ENCODE results near the gene GGACT.

The GGACT gene

GRCh38 chr13:100536643-100537180, 51.9 kb downstream of the GGACT start:
- Mint-ChIP-seq H3K9me3 (no peaks in the 10 kb centered on the region), H3K27ac (no peak overlapping the region), H3K36me3 (ENCODE audit: low read depth) (peaks cover 2% of the 10 kb centered on the region), H3K4me1 (ENCODE audit: low read depth) (peaks cover 22% of the 10 kb centered on the region), H3K4me3 (no peak overlapping the region), H3K27me3 (ENCODE audit: low read depth) (peaks cover 10% of the 10 kb centered on the region)
- DNase-seq (ENCODE audit: low spot score), result no peak

- no peak for DNase-seq (ENCODE audit: low spot score)
- H3K4me1 Mint-ChIP-seq (ENCODE audit: low read depth), result peaks cover 22% of the 10 kb centered on the region
- H3K36me3 Mint-ChIP-seq (ENCODE audit: low read depth), result peaks cover 2% of the 10 kb centered on the region
- peaks cover 10% of the 10 kb centered on the region for H3K27me3 Mint-ChIP-seq (ENCODE audit: low read depth)
- H3K27ac Mint-ChIP-seq, result no peak overlapping the region
- H3K4me3 Mint-ChIP-seq, result no peak overlapping the region
- H3K9me3 Mint-ChIP-seq, result no peaks in the 10 kb centered on the region
Observed at GRCh38 chr13:100535426-100536135, 53.0 kb downstream of the GGACT start.

GRCh38 chr13:100534911-100535310, 53.7 kb downstream of the GGACT start:
- no peak for DNase-seq (ENCODE audit: low spot score)
- Mint-ChIP-seq H3K4me3 (no peak overlapping the region), H3K27ac (no peak overlapping the region), H3K36me3 (ENCODE audit: low read depth) (no peaks in the 10 kb centered on the region), H3K9me3 (no peaks in the 10 kb centered on the region), H3K27me3 (ENCODE audit: low read depth) (peaks cover 6% of the 10 kb centered on the region), H3K4me1 (ENCODE audit: low read depth) (peaks cover 17% of the 10 kb centered on the region)

- no peaks in the 10 kb centered on the region for H3K9me3 Mint-ChIP-seq
- peaks cover 16% of the 10 kb centered on the region for H3K4me1 Mint-ChIP-seq (ENCODE audit: low read depth)
- H3K36me3 Mint-ChIP-seq (ENCODE audit: low read depth), result no peaks in the 10 kb centered on the region
- no peak for DNase-seq (ENCODE audit: low spot score)
- H3K27me3 Mint-ChIP-seq (ENCODE audit: low read depth), result peaks cover 4% of the 10 kb centered on the region
- no peak overlapping the region for H3K27ac Mint-ChIP-seq
- H3K4me3 Mint-ChIP-seq, result no peak overlapping the region
Observed at GRCh38 chr13:100534147-100534843, 54.3 kb downstream of the GGACT start.

GRCh38 chr13:100533588-100534041, 55.0 kb downstream of the GGACT start:
- DNase-seq (ENCODE audit: low spot score), result no peak
- Mint-ChIP-seq H3K4me1 (ENCODE audit: low read depth) (peaks cover 10% of the 10 kb centered on the region), H3K4me3 (no peak overlapping the region), H3K27ac (no peak overlapping the region), H3K9me3 (no peaks in the 10 kb centered on the region), H3K27me3 (ENCODE audit: low read depth) (peaks cover 4% of the 10 kb centered on the region), H3K36me3 (ENCODE audit: low read depth) (no peaks in the 10 kb centered on the region)

- H3K9me3 Mint-ChIP-seq, result no peaks in the 10 kb centered on the region
- no peaks in the 10 kb centered on the region for H3K36me3 Mint-ChIP-seq (ENCODE audit: low read depth)
- no peak overlapping the region for H3K27ac Mint-ChIP-seq
- peaks cover 4% of the 10 kb centered on the region for H3K27me3 Mint-ChIP-seq (ENCODE audit: low read depth)
- H3K4me1 Mint-ChIP-seq (ENCODE audit: low read depth), result peaks cover 6% of the 10 kb centered on the region
- no peak overlapping the region for H3K4me3 Mint-ChIP-seq
- no peak for DNase-seq (ENCODE audit: low spot score)
Observed at GRCh38 chr13:100532836-100533435, 55.7 kb downstream of the GGACT start.

GRCh38 chr13:100532090-100532766, 56.4 kb downstream of the GGACT start:
- Mint-ChIP-seq H3K36me3 (ENCODE audit: low read depth) (no peaks in the 10 kb centered on the region), H3K27ac (no peak overlapping the region), H3K27me3 (ENCODE audit: low read depth) (peaks cover 4% of the 10 kb centered on the region), H3K9me3 (no peaks in the 10 kb centered on the region), H3K4me1 (ENCODE audit: low read depth) (peaks cover 1% of the 10 kb centered on the region), H3K4me3 (no peak overlapping the region)
- DNase-seq (ENCODE audit: low spot score), result no peak

GRCh38 chr13:100530671-100531213, 57.8 kb downstream of the GGACT start:
- H3K27ac Mint-ChIP-seq, result no peak overlapping the region
- no peaks in the 10 kb centered on the region for H3K36me3 Mint-ChIP-seq (ENCODE audit: low read depth)
- DNase-seq (ENCODE audit: low spot score), result no peak
- no peak overlapping the region for H3K4me3 Mint-ChIP-seq
- H3K9me3 Mint-ChIP-seq, result no peaks in the 10 kb centered on the region
- peaks cover 4% of the 10 kb centered on the region for H3K27me3 Mint-ChIP-seq (ENCODE audit: low read depth)
- no peaks in the 10 kb centered on the region for H3K4me1 Mint-ChIP-seq (ENCODE audit: low read depth)

- Mint-ChIP-seq H3K4me3 (no peak overlapping the region), H3K27ac (no peak overlapping the region), H3K9me3 (no peaks in the 10 kb centered on the region), H3K4me1 (ENCODE audit: low read depth) (no peaks in the 10 kb centered on the region), H3K27me3 (ENCODE audit: low read depth) (no peaks in the 10 kb centered on the region), H3K36me3 (ENCODE audit: low read depth) (no peaks in the 10 kb centered on the region)
- no peak for DNase-seq (ENCODE audit: low spot score)
Observed at GRCh38 chr13:100529666-100530377, 58.8 kb downstream of the GGACT start.

- Mint-ChIP-seq H3K36me3 (ENCODE audit: low read depth) (no peaks in the 10 kb centered on the region), H3K4me1 (ENCODE audit: low read depth) (no peaks in the 10 kb centered on the region), H3K4me3 (no peak overlapping the region), H3K27me3 (ENCODE audit: low read depth) (no peaks in the 10 kb centered on the region), H3K9me3 (no peaks in the 10 kb centered on the region), H3K27ac (no peak overlapping the region)
- DNase-seq (ENCODE audit: low spot score), result no peak
Observed at GRCh38 chr13:100528820-100529219, 59.8 kb downstream of the GGACT start.

- Mint-ChIP-seq H3K27ac (no peak overlapping the region), H3K9me3 (no peaks in the 10 kb centered on the region)
Observed at GRCh38 chr13:100528353-100528752, 60.2 kb downstream of the GGACT start.

GRCh38 chr13:100527644-100528043, 60.9 kb downstream of the GGACT start:
- H3K9me3 Mint-ChIP-seq, result no peaks in the 10 kb centered on the region
- no peak overlapping the region for H3K4me3 Mint-ChIP-seq
- H3K27me3 Mint-ChIP-seq (ENCODE audit: low read depth), result no peaks in the 10 kb centered on the region
- H3K27ac Mint-ChIP-seq, result no peak overlapping the region
- no peaks in the 10 kb centered on the region for H3K4me1 Mint-ChIP-seq (ENCODE audit: low read depth)
- DNase-seq (ENCODE audit: low spot score), result no peak
- H3K36me3 Mint-ChIP-seq (ENCODE audit: low read depth), result no peaks in the 10 kb centered on the region

More at GRCh38 chr13:100528353-100528752, 60.2 kb downstream of the GGACT start:
- Mint-ChIP-seq H3K36me3 (ENCODE audit: low read depth) (no peaks in the 10 kb centered on the region), H3K27me3 (ENCODE audit: low read depth) (no peaks in the 10 kb centered on the region), H3K4me1 (ENCODE audit: low read depth) (no peaks in the 10 kb centered on the region), H3K4me3 (no peak overlapping the region)
- no peak for DNase-seq (ENCODE audit: low spot score)
